ENCODE results near the gene MAEA.

MAEA gene

GRCh38 chr4:1380368-1381151 lies 90.9 kb downstream of the MAEA start:
- DNase-seq (ENCODE audit: low spot score) = no peak

- DNase-seq (ENCODE audit: low spot score) = no peak
These were observed 91.5 kb downstream of the MAEA start for GRCh38 chr4:1381181-1381621.

- DNase-seq (ENCODE audit: low spot score) = no peak
These were observed 92.4 kb downstream of the MAEA start for GRCh38 chr4:1381944-1382541.

GRCh38 chr4:1382776-1383727 lies 93.4 kb downstream of the MAEA start:
- DNase-seq (ENCODE audit: low spot score) = no peak

- DNase-seq (ENCODE audit: low spot score) = no peak
These were observed 94.3 kb downstream of the MAEA start for GRCh38 chr4:1383728-1384591.

GRCh38 chr4:1384675-1385372 lies 95.1 kb downstream of the MAEA start:
- no peak for DNase-seq (ENCODE audit: low spot score)

- DNase-seq (ENCODE audit: low spot score) = no peak
These were observed 96.0 kb downstream of the MAEA start for GRCh38 chr4:1385373-1386340.

Measured in globus pallidus (tissue), 1 donor.